GM12878 (cell line): Measurements from ENCODE around the gene PAPOLG. TPM values are rescaled to one million over a fixed set of nuclear protein-coding genes. Genes with fewer than 3 reads are reported as not detected.

Experiments
- ATAC-seq: fragments of 200-7000 bp; cut with Tn5 transposase; 3 replicates; pipeline ENCODE4 v1.9.1; 2020; ENCODE audit warnings: mild to moderate bottlenecking, moderate library complexity
- BruUV-seq: library from RNA; stranded (reverse); fragments of 400-500 nt; replicated peaks from 2 replicates; lab custom pipeline; 2021; lab: Mats Ljungman, UMichigan
- CTCF ChIA-PET: fragments of 300-600 bp; sonication (Branson Sonifier 250); formaldehyde crosslinking; extraction: SDS; loops from one replicate; lab custom pipeline; 2021; ENCODE audit warnings: inconsistent platforms; lab: Yijun Ruan, JAX
- POLR2A ChIA-PET: fragments of 350-600 bp; formaldehyde crosslinking; extraction: SDS; loops from one replicate; lab custom pipeline; 2021; ENCODE audit warnings: inconsistent platforms; lab: Charles Lee
- RAD21 ChIA-PET: fragments of 300-600 bp; sonication (Branson Sonifier 250); formaldehyde crosslinking; loops from one replicate; lab custom pipeline; 2023; ENCODE audit warnings: antibody characterized with exemption; ENCODE audit not compliant: unreplicated experiment; lab: Charles Lee
- SMC1A ChIA-PET: fragments of 300-600 bp; sonication (Branson Sonifier 250); formaldehyde crosslinking; loops from one replicate; lab custom pipeline; 2023; ENCODE audit not compliant: unreplicated experiment, uncharacterized antibody; lab: Charles Lee
- DNase-seq: peaks from one replicate; pipeline ENCODE4 v3.0.0-alpha.2; 2011; ENCODE audit warnings: low read depth, low spot score
- FAIRE-seq: peaks from 3 replicates; lab custom pipeline; 2011; peaks lifted over from hg19 to GRCh38; lab: Jason Lieb, UNC
- H2AFZ ChIP-seq: 2 replicates; pipeline ENCODE4 v1.6.0; 2011; ENCODE audit warnings: low read depth, low read length, control low read depth; ENCODE audit not compliant: control insufficient read depth
- H3K27ac ChIP-seq: 2 replicates; pipeline ENCODE4 v1.5.1; 2011; ENCODE audit warnings: control low read depth; ENCODE audit not compliant: control insufficient read depth, insufficient read depth
- H3K27me3 ChIP-seq, 2 experiments: replicated peaks in 1 of 2; 2 replicates each; pipeline versions ENCODE4 v1.6.0 to v1.6.1; 2011; ENCODE audit warnings: low read length in 1 of 2; ENCODE audit not compliant: control insufficient read depth in 2 of 2, insufficient read depth in 2 of 2
- H3K36me3 ChIP-seq, 2 experiments: 2 replicates each; pipeline ENCODE4 v1.5.1; 2011; ENCODE audit warnings: low read length in 1 of 2; ENCODE audit not compliant: control insufficient read depth in 2 of 2, insufficient read depth in 2 of 2
- H3K4me1 ChIP-seq: 2 replicates; pipeline ENCODE4 v1.6.1; 2011; ENCODE audit warnings: mild to moderate bottlenecking, low read length, moderate library complexity, mixed read lengths; ENCODE audit not compliant: control insufficient read depth, insufficient read depth
- H3K4me2 ChIP-seq: 2 replicates; pipeline ENCODE4 v1.6.0; 2011; ENCODE audit warnings: control low read depth; ENCODE audit not compliant: control insufficient read depth, insufficient read depth
- H3K4me3 ChIP-seq: fragments of 200-600 bp; sonication (generic); 2 replicates; pipeline ENCODE4 v1.5.1; 2016
- H3K79me2 ChIP-seq: 2 replicates; pipeline ENCODE4 v1.6.0; 2011; ENCODE audit warnings: low read length; ENCODE audit not compliant: control insufficient read depth, insufficient read depth
- H3K9ac ChIP-seq: 2 replicates; pipeline ENCODE4 v1.8.0; 2011; ENCODE audit warnings: low read length, control low read depth, mixed read lengths; ENCODE audit not compliant: control insufficient read depth, insufficient read depth
- H3K9me3 ChIP-seq: replicated peaks from 3 replicates; pipeline ENCODE4 v1.5.1; 2011; ENCODE audit warnings: mild to moderate bottlenecking, low read length; ENCODE audit not compliant: control insufficient read depth, insufficient read depth
- H4K20me1 ChIP-seq: 2 replicates; pipeline ENCODE4 v1.6.0; 2011; ENCODE audit not compliant: control insufficient read depth, insufficient read depth
- BCL11A ChIP-seq: IDR thresholded peaks from 2 replicates; pipeline ENCODE4 v1.6.1; 2011; ENCODE audit warnings: low read depth, low read length
- EP300 ChIP-seq, 2 experiments: fragments of 150-350 bp in 1 of 2; IDR thresholded peaks; 2 replicates each; pipeline ENCODE4 v1.6.1; 2011 to 2012; ENCODE audit warnings: low read depth in 2 of 2, low read length in 2 of 2, borderline replicate concordance in 1 of 2, improper control_type of control experiment in 1 of 2, inconsistent platforms in 1 of 2; ENCODE audit not compliant: control insufficient read depth in 1 of 2
- ETV6 ChIP-seq, 2 experiments: fragments of 450-650 bp in 1 of 2; IDR thresholded peaks in 1 of 2; conservative IDR thresholded peaks in 1 of 2; 2 replicates each; pipeline ENCODE4 v1.6.1; 2014; ENCODE audit warnings: antibody characterized with exemption in 1 of 2, borderline replicate concordance in 1 of 2, low read depth in 1 of 2, mild to moderate bottlenecking in 1 of 2, moderate library complexity in 1 of 2
- MEF2B ChIP-seq: fragments of 450-650 bp; IDR thresholded peaks from 2 replicates; pipeline ENCODE4 v1.6.1; 2018; ENCODE audit warnings: mild to moderate bottlenecking, moderate library complexity; ENCODE audit not compliant: partially characterized antibody, poor library complexity, severe bottlenecking
- NFYB ChIP-seq: IDR thresholded peaks from 2 replicates; pipeline ENCODE4 v1.6.1; 2011; ENCODE audit warnings: low read depth, mild to moderate bottlenecking, low read length, improper control_type of control experiment, moderate library complexity; ENCODE audit not compliant: insufficient read depth
- POLR2A ChIP-seq: IDR thresholded peaks from 2 replicates; pipeline ENCODE4 v1.6.1; 2011; ENCODE audit warnings: low read depth, mild to moderate bottlenecking, low read length
- POLR2AphosphoS5 ChIP-seq: IDR thresholded peaks from 2 replicates; pipeline ENCODE4 v1.6.1; 2011; ENCODE audit warnings: mild to moderate bottlenecking, low read length, inconsistent platforms
- SMC3 ChIP-seq: IDR thresholded peaks from 2 replicates; pipeline ENCODE4 v1.6.1; 2011; ENCODE audit warnings: low read length, improper control_type of control experiment, borderline replicate concordance
- STAT3 ChIP-seq: IDR thresholded peaks from 2 replicates; pipeline ENCODE4 v1.6.1; 2011; ENCODE audit warnings: low read depth, low read length, improper control_type of control experiment
- SUPT20H ChIP-seq: IDR thresholded peaks from 2 replicates; pipeline ENCODE4 v1.6.1; 2011; ENCODE audit warnings: low read depth, mild to moderate bottlenecking, low read length, moderate library complexity, borderline replicate concordance; ENCODE audit not compliant: control insufficient read depth
- TAF1 ChIP-seq: IDR thresholded peaks from 2 replicates; pipeline ENCODE4 v1.6.1; 2011; ENCODE audit warnings: mild to moderate bottlenecking, low read depth, low read length, borderline replicate concordance
- TCF3 ChIP-seq: IDR thresholded peaks from 2 replicates; pipeline ENCODE4 v1.6.1; 2012; ENCODE audit warnings: low read depth, mild to moderate bottlenecking, low read length, borderline replicate concordance; ENCODE audit not compliant: insufficient read depth
- YY1 ChIP-seq: IDR thresholded peaks from 2 replicates; pipeline ENCODE4 v1.6.1; 2011; ENCODE audit warnings: low read depth, mild to moderate bottlenecking, low read length
- ZNF24 ChIP-seq: fragments of 450-650 bp; IDR thresholded peaks from 2 replicates; pipeline ENCODE4 v1.6.1; 2017; ENCODE audit warnings: antibody characterized with exemption, mild to moderate bottlenecking
- WGBS: methylation state at CpG from one replicate; pipeline ENCODE4 v1.1.6; 2016; ENCODE audit warnings: low lambda C conversion rate; ENCODE audit not compliant: insufficient replicate concordance, insufficient coverage; ENCODE audit errors: missing lambda C conversion rate; 5-methylcytosine and 5-hydroxymethylcytosine counted together
- in situ Hi-C: fragments of 300-500 bp; cut with MboI; formaldehyde crosslinking; loops from 9 replicates; pipeline ENCODE4 v1.14.3; 2018; ENCODE audit warnings: mixed read lengths
- intact Hi-C: fragments of 100-400 bp; cut with micrococcal nuclease; formaldehyde crosslinking; loops from one replicate; pipeline ENCODE4 v1.14.2; 2022; ENCODE audit not compliant: unreplicated experiment
- polyA plus RNA-seq, 11 experiments: library from polyadenylated mRNA; depleted of rRNA in 4 of 11; unstranded in 6 of 11; stranded (reverse) in 5 of 11; fragments of >200 nt; fragmentation: Nextera tagmentation in 4 of 11; fragmentation: Illumina TruSeq in 1 of 11; extraction: Ambion mirVana in 4 of 11; extraction: Trizol in 1 of 11; gene quantifications; 1 replicate in 1 of 11; 2 replicates in 10 of 11; pipeline versions ENCODE4 v1.2.1 to v1.2.3, GENCODE V29; 2011 to 2016; ENCODE audit warnings: inconsistent platforms in 2 of 11, missing spikeins in 2 of 11, low read depth in 1 of 11
- total RNA-seq, 4 experiments: library from RNA; depleted of rRNA in 3 of 4; stranded (reverse); fragments of >200 nt in 3 of 4; fragmentation: Illumina TruSeq in 1 of 4; extraction: Trizol in 1 of 4; gene quantifications; 2 replicates each; pipeline versions ENCODE4 v1.2.1 to v1.2.3, GENCODE V29; 2013 to 2021
- TF ChIP-seq, protein P1 (sequence below): fragments of 450-650 bp; IDR thresholded peaks from 2 replicates; pipeline ENCODE4 v1.6.1; 2016; ENCODE audit warnings: mild to moderate bottlenecking

Gene PAPOLG
- total and polyA plus RNA-seq, 10 of the 15 experiments (the other 5 are each of a cell fraction or from before 2014, with no cell fraction given), result 4.2 to 15.8 (median 10.7) TPM

- no peaks in the 10 kb centered on the region for H3K9me3 ChIP-seq
- H3K4me2 ChIP-seq, result no peak overlapping the region
- intact Hi-C loops, result loop anchor here (2.0 kb wide), 1 partner anchor 194 kb away; no protein-coding TSS in a partner anchor
- RAD21 ChIA-PET, result interaction anchor here (1.0 to 4.7 kb wide), 5 partner anchors 87 to 194 kb away, joined by 3 to 56 read pairs (median 5); no protein-coding TSS in a partner anchor
- no peak overlapping the region for H3K27ac ChIP-seq
- H4K20me1 ChIP-seq, result no peaks in the 10 kb centered on the region
- no peaks in the 10 kb centered on the region for H3K27me3 ChIP-seq
- H3K79me2 ChIP-seq, result no peaks in the 10 kb centered on the region
- H2AFZ ChIP-seq, result no peak overlapping the region
- 95% methylated on average over 18 of the region's 18 CpGs for WGBS
- in situ Hi-C loops, result no loop called here
- TF ChIP-seq NFYB, result no peak
- POLR2A ChIA-PET, result no interaction called here
- FAIRE-seq (no peak), ATAC-seq (no peak), DNase-seq (no peak)
- CTCF ChIA-PET, result interaction anchor here (0.7 to 9.9 kb wide), 9 partner anchors 8 to 211 kb away, joined by 3 to 178 read pairs (median 8); no protein-coding TSS in a partner anchor
- H3K4me3 ChIP-seq, result no peak overlapping the region
- SMC1A ChIA-PET, result interaction anchor here (0.6 to 6.7 kb wide), 7 partner anchors 82 to 433 kb away, joined by 3 to 83 read pairs (median 5); no protein-coding TSS in a partner anchor
- H3K9ac ChIP-seq, result no peak overlapping the region
- BruUV-seq, result no TSS peak
- H3K36me3 ChIP-seq, result peaks cover 0 to 6% of the 10 kb centered on the region in 2 experiments; a peak in 2 of 4 replicates
- peaks cover 25% of the 10 kb centered on the region for H3K4me1 ChIP-seq
Observed at GRCh38 chr2:60804473-60804872, 48.4 kb downstream of the PAPOLG start.

- Histone ChIP-seq H3K27me3 (no peaks in the 10 kb centered on the region), H3K4me2 (peak overlapping the region; percentile 89), H4K20me1 (no peaks in the 10 kb centered on the region), H3K27ac (peak overlapping the region; percentile 76), H3K36me3 (no peaks in the 10 kb centered on the region; a peak in 1 of 4 replicates), H3K4me3 (no peak overlapping the region), H3K9ac (peak overlapping the region; percentile 30; the same call in 1 of the 2 replicates), H3K9me3 (no peaks in the 10 kb centered on the region), H2AFZ (peak overlapping the region; percentile 54; the same call in 1 of the 2 replicates), H3K4me1 (peaks cover 28% of the 10 kb centered on the region), H3K79me2 (no peaks in the 10 kb centered on the region)
- WGBS, result 91% methylated on average over 7 of the region's 7 CpGs
- intact Hi-C loops (loop anchor here (2.0 kb wide), 1 partner anchor 76 kb away; no protein-coding TSS in a partner anchor), in situ Hi-C loops (no loop called here)
- DNase-seq (no peak), ATAC-seq (no peak), FAIRE-seq (no peak)
- ChIA-PET POLR2A (interaction anchor here (1.0 to 2.3 kb wide), 7 partner anchors 11 to 158 kb away, joined by 3 to 12 read pairs (median 4); no protein-coding TSS in a partner anchor), RAD21 (interaction anchor here (1.1 to 4.7 kb wide), 11 partner anchors 9 to 192 kb away, joined by 3 to 56 read pairs (median 6); partner anchors contain the start of gene REL), CTCF (interaction anchor here (1.2 to 9.9 kb wide), 10 partner anchors 8 to 191 kb away, joined by 3 to 178 read pairs (median 9); partner anchors contain the start of gene REL), SMC1A (interaction anchor here (0.9 to 6.7 kb wide), 14 partner anchors 8 to 199 kb away, joined by 3 to 83 read pairs (median 4); partner anchors contain the start of gene REL)
- BruUV-seq, result no TSS peak
- TF ChIP-seq MEF2B (no peak), SMC3 (no peak), TAF1 (no peak), ETV6 (conservative IDR thresholded peaks at IDR 0.05 in 1 of 2, IDR thresholded peaks at IDR 0.05 in 1 of 2; ENCODE audit: borderline replicate concordance in 1 of 2, low read depth in 1 of 2) (no peak), ZNF24 (no peak), STAT3 (no peak), BCL11A (no peak), EP300 (IDR thresholded peaks at IDR 0.05; ENCODE audit: borderline replicate concordance in 1 of 2, control insufficient read depth in 1 of 2, low read depth in 2 of 2, low read length in 2 of 2) (no peak), TCF3 (no peak), POLR2AphosphoS5 (no peak), SUPT20H (no peak), POLR2A (no peak), YY1 (no peak)
- TF ChIP-seq, protein P1, sequence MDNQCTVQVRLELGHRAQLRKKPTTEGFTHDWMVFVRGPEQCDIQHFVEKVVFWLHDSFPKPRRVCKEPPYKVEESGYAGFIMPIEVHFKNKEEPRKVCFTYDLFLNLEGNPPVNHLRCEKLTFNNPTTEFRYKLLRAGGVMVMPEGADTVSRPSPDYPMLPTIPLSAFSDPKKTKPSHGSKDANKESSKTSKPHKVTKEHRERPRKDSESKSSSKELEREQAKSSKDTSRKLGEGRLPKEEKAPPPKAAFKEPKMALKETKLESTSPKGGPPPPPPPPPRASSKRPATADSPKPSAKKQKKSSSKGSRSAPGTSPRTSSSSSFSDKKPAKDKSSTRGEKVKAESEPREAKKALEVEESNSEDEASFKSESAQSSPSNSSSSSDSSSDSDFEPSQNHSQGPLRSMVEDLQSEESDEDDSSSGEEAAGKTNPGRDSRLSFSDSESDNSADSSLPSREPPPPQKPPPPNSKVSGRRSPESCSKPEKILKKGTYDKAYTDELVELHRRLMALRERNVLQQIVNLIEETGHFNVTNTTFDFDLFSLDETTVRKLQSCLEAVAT, result no peak
Observed at GRCh38 chr2:60806595-60806987, 50.5 kb downstream of the PAPOLG start.
